HepG2 (cell line): ENCODE results near the gene ANAPC1. TPM values are rescaled to one million over a fixed set of nuclear protein-coding genes. Genes with fewer than 3 reads are reported as not detected.

ENCODE experiments used
- ATAC-seq: fragments of 200-7000 bp; cut with Tn5 transposase; 3 replicates; pipeline ENCODE4 v1.9.1; 2020; ENCODE audit warnings: mild to moderate bottlenecking, moderate library complexity
- BruUV-seq: library from RNA; stranded (reverse); fragments of 400-500 nt; replicated peaks from 2 replicates; lab custom pipeline; 2021; lab: Mats Ljungman, UMichigan
- CTCF ChIA-PET: fragments of 300-600 bp; formaldehyde crosslinking; extraction: SDS; loops from one replicate; lab custom pipeline; 2021; ENCODE audit warnings: low total read pairs, inconsistent platforms, low intra/inter-chr PET ratio; lab: Yijun Ruan, JAX
- POLR2A ChIA-PET: fragments of 350-600 bp; sonication (Branson Sonifier 250); formaldehyde crosslinking; loops from one replicate; lab custom pipeline; 2020; ENCODE audit warnings: antibody characterized with exemption, inconsistent platforms; lab: Yijun Ruan, JAX
- DNase-seq: peaks from one replicate; pipeline ENCODE4 v3.0.0-alpha.2; 2015; ENCODE audit warnings: low spot score
- FAIRE-seq: peaks from 3 replicates; lab custom pipeline; 2011; peaks lifted over from hg19 to GRCh38; lab: Jason Lieb, UNC
- H2AFZ ChIP-seq: one replicate; pipeline ENCODE4 v1.6.1; 2011; ENCODE audit warnings: low read length, inconsistent platforms
- H3K27ac ChIP-seq: fragments of 300-600 bp; 3 replicates; pipeline ENCODE4 v1.8.0; 2011; ENCODE audit warnings: mixed run types, mild to moderate bottlenecking, mixed read lengths, low read length, inconsistent platforms; ENCODE audit not compliant: insufficient read depth; ENCODE audit errors: extremely low read length
- H3K27me3 ChIP-seq, 2 experiments: fragments of 200-600 bp in 1 of 2; 2 replicates in 1 of 2; 3 replicates in 1 of 2; pipeline versions ENCODE4 v1.6.0 to v1.8.0; 2011; ENCODE audit warnings: low read length in 2 of 2, mild to moderate bottlenecking in 2 of 2, moderate library complexity in 2 of 2, inconsistent platforms in 1 of 2; ENCODE audit not compliant: insufficient read depth in 2 of 2, control insufficient read depth in 1 of 2
- H3K36me3 ChIP-seq, 2 experiments: fragments of 200-600 bp in 1 of 2; replicated peaks in 1 of 2; 2 replicates in 1 of 2; 3 replicates in 1 of 2; pipeline versions ENCODE4 v1.5.1 to v1.8.0; 2011; ENCODE audit warnings: low read length in 2 of 2, inconsistent platforms in 1 of 2; ENCODE audit not compliant: insufficient read depth in 2 of 2, control insufficient read depth in 1 of 2
- H3K4me1 ChIP-seq: 2 replicates; pipeline ENCODE4 v1.5.1; 2012; ENCODE audit warnings: low read length, inconsistent platforms; ENCODE audit not compliant: insufficient read depth
- H3K4me2 ChIP-seq: 2 replicates; pipeline ENCODE4 v1.6.0; 2011; ENCODE audit warnings: low read depth, low read length, inconsistent platforms
- H3K4me3 ChIP-seq, 3 experiments: fragments of 200-600 bp in 1 of 3; sonication (generic), shearing (Covaris generic) in 1 of 3; replicated peaks in 1 of 3; 2 replicates each; pipeline ENCODE4 v1.5.1; 2011 to 2016; ENCODE audit warnings: low read length in 3 of 3, inconsistent platforms in 2 of 3, low read depth in 2 of 3, mild to moderate bottlenecking in 2 of 3, control low read depth in 1 of 3, mixed read lengths in 1 of 3; ENCODE audit not compliant: insufficient read depth in 1 of 3
- H3K79me2 ChIP-seq: one replicate; pipeline ENCODE4 v1.6.1; 2011; ENCODE audit warnings: low read length, inconsistent platforms; ENCODE audit not compliant: insufficient read depth
- H3K9ac ChIP-seq: 2 replicates; pipeline ENCODE4 v1.6.0; 2011; ENCODE audit warnings: mild to moderate bottlenecking, low read depth, low read length, inconsistent platforms; ENCODE audit not compliant: insufficient read depth
- H3K9me3 ChIP-seq: 2 replicates; pipeline ENCODE4 v1.5.1; 2012; ENCODE audit warnings: mild to moderate bottlenecking, low read length
- H4K20me1 ChIP-seq: 2 replicates; pipeline ENCODE4 v1.6.0; 2011; ENCODE audit warnings: inconsistent platforms, mild to moderate bottlenecking, low read length, moderate library complexity; ENCODE audit not compliant: insufficient read depth
- SMARCC2 ChIP-seq: fragments of 450-650 bp; IDR thresholded peaks from 2 replicates; pipeline ENCODE4 v1.6.1; 2017; ENCODE audit warnings: antibody characterized with exemption, mild to moderate bottlenecking
- ZNF383 ChIP-seq: sonication (generic); formaldehyde crosslinking; IDR thresholded peaks from 2 replicates; pipeline ENCODE4 v1.4.0; 2020; ENCODE audit warnings: missing genetic modification reagents, mild to moderate bottlenecking, borderline replicate concordance
- ZNF451 ChIP-seq: sonication (generic); formaldehyde crosslinking; IDR thresholded peaks from 2 replicates; pipeline ENCODE4 v1.5.0; 2020; ENCODE audit warnings: mild to moderate bottlenecking, missing genetic modification reagents
- ZNF670 ChIP-seq: sonication (generic); formaldehyde crosslinking; IDR thresholded peaks from 2 replicates; pipeline ENCODE4 v1.8.0; 2022; ENCODE audit warnings: mild to moderate bottlenecking, missing genetic modification reagents, borderline replicate concordance
- WGBS: methylation state at CpG from one replicate; pipeline ENCODE4 v1.1.6; 2017; ENCODE audit warnings: low lambda C conversion rate; 5-methylcytosine and 5-hydroxymethylcytosine counted together
- in situ Hi-C: cut with HindIII; loops from 2 replicates; pipeline ENCODE4 v1.10.0; 2017; ENCODE audit warnings: low pct_unique_long_range_greater_than_20kb; ENCODE audit not compliant: extremely low pct_ligation_motif_present
- intact Hi-C: fragments of 100-400 bp; cut with micrococcal nuclease; formaldehyde crosslinking; loops from one replicate; pipeline ENCODE4 v1.10.0; 2022; ENCODE audit not compliant: unreplicated experiment
- polyA plus RNA-seq, 8 experiments: library from polyadenylated mRNA; depleted of rRNA in 3 of 8; stranded (reverse) in 7 of 8; unstranded in 1 of 8; fragments of >200 nt; fragmentation: Illumina TruSeq in 4 of 8; extraction: Trizol in 4 of 8; gene quantifications; 2 replicates each; pipeline versions ENCODE4 v1.2.1 to v1.2.3, GENCODE V29; 2011 to 2016; ENCODE audit warnings: low read depth in 4 of 8, missing spikeins in 1 of 8, mixed read lengths in 1 of 8; ENCODE audit not compliant: insufficient read depth in 1 of 8
- total RNA-seq, 5 experiments: library from RNA; depleted of rRNA; stranded (reverse); fragments of >200 nt; fragmentation: Illumina TruSeq; extraction: Trizol; gene quantifications; 2 replicates each; pipeline ENCODE4 v1.2.3, GENCODE V29; 2016; ENCODE audit warnings: low read depth in 1 of 5
- TF ChIP-seq, protein P1 (sequence below), 2 experiments: sonication (generic) in 1 of 2; formaldehyde crosslinking in 1 of 2; IDR thresholded peaks; 2 replicates each; pipeline versions ENCODE4 v1.4.0 to v1.6.1; 2016 to 2020; ENCODE audit warnings: borderline replicate concordance in 1 of 2, low read depth in 1 of 2, mild to moderate bottlenecking in 1 of 2, missing genetic modification reagents in 1 of 2
- TF ChIP-seq, protein P2 (sequence below): sonication (generic); formaldehyde crosslinking; conservative IDR thresholded peaks from 2 replicates; pipeline ENCODE4 v1.5.0; 2020; ENCODE audit warnings: missing genetic modification reagents
- TF ChIP-seq, protein P3 (sequence below): IDR thresholded peaks from 2 replicates; pipeline ENCODE4 v1.4.0; 2020; ENCODE audit warnings: mild to moderate bottlenecking, missing genetic modification reagents
- TF ChIP-seq, protein P4 (sequence below): sonication (generic); formaldehyde crosslinking; IDR thresholded peaks from 2 replicates; pipeline ENCODE4 v1.5.0; 2020; ENCODE audit warnings: mild to moderate bottlenecking, missing genetic modification reagents, moderate library complexity
- TF ChIP-seq, protein P5 (sequence below): IDR thresholded peaks from 2 replicates; pipeline ENCODE4 v1.6.1; 2016; ENCODE audit warnings: low read depth, borderline replicate concordance

The ANAPC1 gene
- total and polyA plus RNA-seq, 2 of the 13 experiments (the other 11 are each of a cell fraction or from before 2014, with no cell fraction given): 50.0 to 89.7 TPM

DNA sequence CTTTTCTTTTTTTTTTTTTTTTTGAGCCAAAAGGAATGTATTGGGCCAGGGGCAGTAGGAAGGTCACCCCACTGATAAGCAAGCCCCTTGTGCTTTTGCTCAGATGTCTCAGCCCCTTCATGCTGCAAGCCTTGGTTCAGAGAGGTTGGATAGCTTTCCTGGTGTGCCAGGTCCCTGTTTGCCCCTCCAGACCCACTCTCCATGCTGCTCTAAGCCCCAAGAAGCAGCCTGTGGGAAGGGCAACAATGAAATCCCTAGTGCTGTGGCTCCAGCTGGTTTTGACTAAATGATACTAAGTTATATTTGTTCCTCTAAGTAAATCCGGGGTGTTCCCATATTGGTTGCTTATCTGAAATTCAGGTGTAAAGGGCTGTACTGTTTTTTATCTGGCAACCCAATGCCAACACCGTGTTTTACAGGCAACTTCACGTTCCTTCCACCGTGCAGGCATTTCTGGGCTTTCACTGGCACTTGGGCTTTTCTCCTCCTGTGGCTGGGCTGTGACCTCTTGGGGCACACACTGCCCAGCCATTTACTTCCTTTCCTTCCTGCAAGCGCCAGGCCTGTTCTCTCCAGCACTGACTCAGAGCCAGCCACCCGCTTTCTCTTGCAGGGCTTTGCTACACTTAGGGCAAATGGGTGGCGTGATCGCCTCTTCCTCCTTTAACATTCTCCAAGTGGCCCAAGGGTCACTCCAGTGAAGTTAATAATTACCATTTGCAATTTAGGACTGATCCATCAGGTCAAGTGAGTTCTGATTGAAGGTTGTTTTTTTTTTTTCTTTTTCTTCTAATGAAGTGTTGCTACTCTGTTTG is 36.0 kb upstream of the ANAPC1 start:
- WGBS: 3% methylated on average over 8 of the region's 8 CpGs
- in situ Hi-C loops: no loop called here
- peak overlapping the region; percentile 87 for H3K27ac ChIP-seq
- FAIRE-seq (peak; percentile 96), DNase-seq (peak; percentile 94), ATAC-seq (peak; percentile 96)
- no peaks in the 10 kb centered on the region for H4K20me1 ChIP-seq
- H3K4me1 ChIP-seq: peaks cover 44% of the 10 kb centered on the region
- H3K4me2 ChIP-seq: peak overlapping the region; percentile 80
- H3K4me3 ChIP-seq: peak overlapping the region; percentile 3 to 58 (median 15)
- no peaks in the 10 kb centered on the region for H3K27me3 ChIP-seq
- H3K36me3 ChIP-seq: peaks cover 9 to 35% of the 10 kb centered on the region in 2 experiments
- no peak overlapping the region for H2AFZ ChIP-seq
- intact Hi-C loops: loop anchor here (1.0 to 5.0 kb wide), 4 partner anchors 19 to 75 kb away; no protein-coding TSS in a partner anchor
- TSS peak; percentile 91 for BruUV-seq
- H3K9me3 ChIP-seq: no peaks in the 10 kb centered on the region
- peak overlapping the region; percentile 66 for H3K9ac ChIP-seq
- peaks cover 81% of the 10 kb centered on the region for H3K79me2 ChIP-seq
- ChIA-PET CTCF (no interaction called here), POLR2A (interaction anchor here (0.6 to 2.6 kb wide), 7 partner anchors 8 to 94 kb away, joined by 3 to 17 read pairs (median 4); partner anchors contain the start of gene MERTK)
- TF ChIP-seq, protein P1, sequence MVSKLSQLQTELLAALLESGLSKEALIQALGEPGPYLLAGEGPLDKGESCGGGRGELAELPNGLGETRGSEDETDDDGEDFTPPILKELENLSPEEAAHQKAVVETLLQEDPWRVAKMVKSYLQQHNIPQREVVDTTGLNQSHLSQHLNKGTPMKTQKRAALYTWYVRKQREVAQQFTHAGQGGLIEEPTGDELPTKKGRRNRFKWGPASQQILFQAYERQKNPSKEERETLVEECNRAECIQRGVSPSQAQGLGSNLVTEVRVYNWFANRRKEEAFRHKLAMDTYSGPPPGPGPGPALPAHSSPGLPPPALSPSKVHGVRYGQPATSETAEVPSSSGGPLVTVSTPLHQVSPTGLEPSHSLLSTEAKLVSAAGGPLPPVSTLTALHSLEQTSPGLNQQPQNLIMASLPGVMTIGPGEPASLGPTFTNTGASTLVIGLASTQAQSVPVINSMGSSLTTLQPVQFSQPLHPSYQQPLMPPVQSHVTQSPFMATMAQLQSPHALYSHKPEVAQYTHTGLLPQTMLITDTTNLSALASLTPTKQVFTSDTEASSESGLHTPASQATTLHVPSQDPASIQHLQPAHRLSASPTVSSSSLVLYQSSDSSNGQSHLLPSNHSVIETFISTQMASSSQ (IDR thresholded peaks at IDR 0.05; ENCODE audit: low read depth): peak; percentile 96
- TF ChIP-seq, protein P1 (CRISPR knock-in tag; IDR thresholded peaks at IDR 0.05; ENCODE audit: borderline replicate concordance): peak; percentile 96
- no peak for TF ChIP-seq SMARCC2
- TF ChIP-seq, protein P2, sequence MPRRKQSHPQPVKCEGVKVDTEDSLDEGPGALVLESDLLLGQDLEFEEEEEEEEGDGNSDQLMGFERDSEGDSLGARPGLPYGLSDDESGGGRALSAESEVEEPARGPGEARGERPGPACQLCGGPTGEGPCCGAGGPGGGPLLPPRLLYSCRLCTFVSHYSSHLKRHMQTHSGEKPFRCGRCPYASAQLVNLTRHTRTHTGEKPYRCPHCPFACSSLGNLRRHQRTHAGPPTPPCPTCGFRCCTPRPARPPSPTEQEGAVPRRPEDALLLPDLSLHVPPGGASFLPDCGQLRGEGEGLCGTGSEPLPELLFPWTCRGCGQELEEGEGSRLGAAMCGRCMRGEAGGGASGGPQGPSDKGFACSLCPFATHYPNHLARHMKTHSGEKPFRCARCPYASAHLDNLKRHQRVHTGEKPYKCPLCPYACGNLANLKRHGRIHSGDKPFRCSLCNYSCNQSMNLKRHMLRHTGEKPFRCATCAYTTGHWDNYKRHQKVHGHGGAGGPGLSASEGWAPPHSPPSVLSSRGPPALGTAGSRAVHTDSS (CRISPR knock-in tag): no peak
- TF ChIP-seq ZNF383: peak; percentile 63; the same call in 1 of the 2 replicates
- TF ChIP-seq ZNF451 (CRISPR knock-in tag): no peak
- TF ChIP-seq ZNF670 (CRISPR knock-in tag): peak; percentile 24; the same call in 1 of the 2 replicates
- TF ChIP-seq, protein P3, sequence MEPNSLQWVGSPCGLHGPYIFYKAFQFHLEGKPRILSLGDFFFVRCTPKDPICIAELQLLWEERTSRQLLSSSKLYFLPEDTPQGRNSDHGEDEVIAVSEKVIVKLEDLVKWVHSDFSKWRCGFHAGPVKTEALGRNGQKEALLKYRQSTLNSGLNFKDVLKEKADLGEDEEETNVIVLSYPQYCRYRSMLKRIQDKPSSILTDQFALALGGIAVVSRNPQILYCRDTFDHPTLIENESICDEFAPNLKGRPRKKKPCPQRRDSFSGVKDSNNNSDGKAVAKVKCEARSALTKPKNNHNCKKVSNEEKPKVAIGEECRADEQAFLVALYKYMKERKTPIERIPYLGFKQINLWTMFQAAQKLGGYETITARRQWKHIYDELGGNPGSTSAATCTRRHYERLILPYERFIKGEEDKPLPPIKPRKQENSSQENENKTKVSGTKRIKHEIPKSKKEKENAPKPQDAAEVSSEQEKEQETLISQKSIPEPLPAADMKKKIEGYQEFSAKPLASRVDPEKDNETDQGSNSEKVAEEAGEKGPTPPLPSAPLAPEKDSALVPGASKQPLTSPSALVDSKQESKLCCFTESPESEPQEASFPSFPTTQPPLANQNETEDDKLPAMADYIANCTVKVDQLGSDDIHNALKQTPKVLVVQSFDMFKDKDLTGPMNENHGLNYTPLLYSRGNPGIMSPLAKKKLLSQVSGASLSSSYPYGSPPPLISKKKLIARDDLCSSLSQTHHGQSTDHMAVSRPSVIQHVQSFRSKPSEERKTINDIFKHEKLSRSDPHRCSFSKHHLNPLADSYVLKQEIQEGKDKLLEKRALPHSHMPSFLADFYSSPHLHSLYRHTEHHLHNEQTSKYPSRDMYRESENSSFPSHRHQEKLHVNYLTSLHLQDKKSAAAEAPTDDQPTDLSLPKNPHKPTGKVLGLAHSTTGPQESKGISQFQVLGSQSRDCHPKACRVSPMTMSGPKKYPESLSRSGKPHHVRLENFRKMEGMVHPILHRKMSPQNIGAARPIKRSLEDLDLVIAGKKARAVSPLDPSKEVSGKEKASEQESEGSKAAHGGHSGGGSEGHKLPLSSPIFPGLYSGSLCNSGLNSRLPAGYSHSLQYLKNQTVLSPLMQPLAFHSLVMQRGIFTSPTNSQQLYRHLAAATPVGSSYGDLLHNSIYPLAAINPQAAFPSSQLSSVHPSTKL: peak; percentile 86
- TF ChIP-seq, protein P4, sequence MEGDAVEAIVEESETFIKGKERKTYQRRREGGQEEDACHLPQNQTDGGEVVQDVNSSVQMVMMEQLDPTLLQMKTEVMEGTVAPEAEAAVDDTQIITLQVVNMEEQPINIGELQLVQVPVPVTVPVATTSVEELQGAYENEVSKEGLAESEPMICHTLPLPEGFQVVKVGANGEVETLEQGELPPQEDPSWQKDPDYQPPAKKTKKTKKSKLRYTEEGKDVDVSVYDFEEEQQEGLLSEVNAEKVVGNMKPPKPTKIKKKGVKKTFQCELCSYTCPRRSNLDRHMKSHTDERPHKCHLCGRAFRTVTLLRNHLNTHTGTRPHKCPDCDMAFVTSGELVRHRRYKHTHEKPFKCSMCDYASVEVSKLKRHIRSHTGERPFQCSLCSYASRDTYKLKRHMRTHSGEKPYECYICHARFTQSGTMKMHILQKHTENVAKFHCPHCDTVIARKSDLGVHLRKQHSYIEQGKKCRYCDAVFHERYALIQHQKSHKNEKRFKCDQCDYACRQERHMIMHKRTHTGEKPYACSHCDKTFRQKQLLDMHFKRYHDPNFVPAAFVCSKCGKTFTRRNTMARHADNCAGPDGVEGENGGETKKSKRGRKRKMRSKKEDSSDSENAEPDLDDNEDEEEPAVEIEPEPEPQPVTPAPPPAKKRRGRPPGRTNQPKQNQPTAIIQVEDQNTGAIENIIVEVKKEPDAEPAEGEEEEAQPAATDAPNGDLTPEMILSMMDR: peak; percentile 50
- TF ChIP-seq, protein P5, sequence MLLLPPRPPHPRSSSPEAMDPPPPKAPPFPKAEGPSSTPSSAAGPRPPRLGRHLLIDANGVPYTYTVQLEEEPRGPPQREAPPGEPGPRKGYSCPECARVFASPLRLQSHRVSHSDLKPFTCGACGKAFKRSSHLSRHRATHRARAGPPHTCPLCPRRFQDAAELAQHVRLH (CRISPR knock-in tag): peak; percentile 18; the same call in 1 of the 2 replicates
